PC-3 (cell line): Measurements from ENCODE around the gene RNF217. TPM values are rescaled to one million over a fixed set of nuclear protein-coding genes. Genes with fewer than 3 reads are reported as not detected.

Source experiments
- ATAC-seq: fragments of 200-7000 bp; cut with Tn5 transposase; 2 replicates; pipeline ENCODE4 v1.9.1; 2020; ENCODE audit warnings: mild to moderate bottlenecking, moderate library complexity
- BruUV-seq: library from RNA; stranded (reverse); fragments of 400-500 nt; replicated peaks from 2 replicates; lab custom pipeline; 2021; lab: Mats Ljungman, UMichigan
- CTCF ChIA-PET: fragments of 300-600 bp; sonication (Branson Sonifier 250); formaldehyde crosslinking; loops from one replicate; lab custom pipeline; 2022; ENCODE audit warnings: antibody characterized with exemption; lab: Charles Lee
- POLR2A ChIA-PET: fragments of 300-600 bp; sonication (Branson Sonifier 250); formaldehyde crosslinking; loops from one replicate; lab custom pipeline; 2022; ENCODE audit warnings: antibody characterized with exemption; ENCODE audit not compliant: unreplicated experiment; lab: Charles Lee
- DNase-seq: peaks from one replicate; pipeline ENCODE4 v3.0.0-alpha.2; 2015
- H2AFZ ChIP-seq: fragments of 300-600 bp; sonication (generic); 2 replicates; pipeline ENCODE4 v1.6.0; 2016; ENCODE audit warnings: antibody characterized with exemption, low read length
- H3F3A ChIP-seq: fragments of 300-600 bp; sonication (generic); one replicate; pipeline ENCODE4 v1.6.0; 2017; ENCODE audit warnings: antibody characterized with exemption, low read length, control low read depth, mild to moderate bottlenecking; ENCODE audit not compliant: unreplicated experiment
- H3K27ac ChIP-seq: fragments of 300-600 bp; sonication (generic); 2 replicates; pipeline ENCODE4 v1.5.1; 2016; ENCODE audit warnings: mild to moderate bottlenecking, low read length
- H3K27me3 ChIP-seq: fragments of 300-600 bp; sonication (generic); 2 replicates; pipeline ENCODE4 v1.6.1; 2016; ENCODE audit warnings: low read length, mixed read lengths
- H3K36me3 ChIP-seq: fragments of 300-600 bp; sonication (generic); 2 replicates; pipeline ENCODE4 v1.6.1; 2016; ENCODE audit warnings: low read depth, mixed run types, low read length, mixed read lengths
- H3K4me1 ChIP-seq: fragments of 300-600 bp; sonication (generic); 2 replicates; pipeline ENCODE4 v1.5.1; 2016; ENCODE audit warnings: low read length; ENCODE audit not compliant: insufficient read depth
- H3K4me2 ChIP-seq: fragments of 300-600 bp; sonication (generic); 2 replicates; pipeline ENCODE4 v1.6.0; 2016; ENCODE audit warnings: low read length
- H3K4me3 ChIP-seq: fragments of 300-600 bp; sonication (generic); 2 replicates; pipeline ENCODE4 v1.5.1; 2016; ENCODE audit warnings: mild to moderate bottlenecking, low read length, mixed read lengths
- H3K79me2 ChIP-seq: fragments of 300-600 bp; sonication (generic); 2 replicates; pipeline ENCODE4 v1.6.1; 2017; ENCODE audit warnings: low read length, mixed read lengths
- H3K9ac ChIP-seq: fragments of 300-600 bp; sonication (generic); 2 replicates; pipeline ENCODE4 v1.6.0; 2016; ENCODE audit warnings: mild to moderate bottlenecking, low read length
- H3K9me2 ChIP-seq: fragments of 300-600 bp; sonication (generic); replicated peaks from 2 replicates; pipeline ENCODE4 v1.6.1; 2016; ENCODE audit warnings: mixed run types, low read length, mixed read lengths
- H3K9me3 ChIP-seq: fragments of 300-600 bp; sonication (generic); 2 replicates; pipeline ENCODE4 v1.6.1; 2016; ENCODE audit warnings: low read length, mixed read lengths
- H4K20me1 ChIP-seq: fragments of 300-600 bp; sonication (generic); 2 replicates; pipeline ENCODE4 v1.6.1; 2016; ENCODE audit warnings: low read length, mixed read lengths
- CTCF ChIP-seq: fragments of 300-600 bp; sonication (generic); conservative IDR thresholded peaks from 2 replicates; pipeline ENCODE4 v1.5.1; 2017; ENCODE audit warnings: antibody characterized with exemption, low read depth, mild to moderate bottlenecking, low read length
- EZH2 ChIP-seq: fragments of 300-600 bp; sonication (generic); IDR thresholded peaks from one replicate; pipeline ENCODE4 v1.6.1; 2017; ENCODE audit warnings: antibody characterized with exemption, mild to moderate bottlenecking, low read length; ENCODE audit not compliant: unreplicated experiment
- EZH2phosphoT487 ChIP-seq: fragments of 300-600 bp; sonication (generic); IDR thresholded peaks from 2 replicates; pipeline ENCODE4 v1.6.1; 2018; ENCODE audit warnings: mild to moderate bottlenecking, antibody characterized with exemption, low read length, borderline replicate concordance
- intact Hi-C: fragments of 100-400 bp; cut with micrococcal nuclease; formaldehyde crosslinking; loops from 2 replicates; pipeline ENCODE4 v1.9.0; 2023
- total RNA-seq: library from RNA; depleted of rRNA; stranded (reverse); fragments of >200 nt; gene quantifications from 2 replicates; pipeline ENCODE4 v1.2.3, GENCODE V29; 2014

The RNF217 gene
- total RNA-seq, 1 experiment from 2014 or later, result 7.7 TPM

- ChIA-PET CTCF (no interaction called here), POLR2A (no interaction called here)
- no peaks in the 10 kb centered on the region for H3K9me3 ChIP-seq
- no peak overlapping the region for H3K9ac ChIP-seq
- H3F3A ChIP-seq, result no peaks in the 10 kb centered on the region
- H3K79me2 ChIP-seq, result no peaks in the 10 kb centered on the region
- peak; percentile 76 for ATAC-seq
- H3K4me1 ChIP-seq, result peaks cover 39% of the 10 kb centered on the region
- no peaks in the 10 kb centered on the region for H3K36me3 ChIP-seq
- BruUV-seq, result no TSS peak
- H4K20me1 ChIP-seq, result no peaks in the 10 kb centered on the region
- DNase-seq, result peak; percentile 12
- H3K4me2 ChIP-seq, result peak overlapping the region; percentile 17; the same call in 1 of the 2 replicates
- no peak overlapping the region for H3K4me3 ChIP-seq
- H2AFZ ChIP-seq, result no peak overlapping the region
- TF ChIP-seq EZH2phosphoT487 (no peak), EZH2 (no peak), CTCF (no peak)
- no peaks in the 10 kb centered on the region for H3K9me2 ChIP-seq
- no peaks in the 10 kb centered on the region for H3K27me3 ChIP-seq
- intact Hi-C loops, result loop anchor here (1.0 kb wide), 1 partner anchor 32 kb away; no protein-coding TSS in a partner anchor
- no peak overlapping the region for H3K27ac ChIP-seq
These were observed 32.9 kb downstream of the RNF217 start for GRCh38 chr6:124995131-124995530.

GRCh38 chr6:124995645-124996325 lies 33.5 kb downstream of the RNF217 start:
- no TSS peak for BruUV-seq
- Histone ChIP-seq H3K4me2 (no peak overlapping the region), H3K9me2 (no peaks in the 10 kb centered on the region), H3K9ac (no peak overlapping the region), H3K4me3 (no peak overlapping the region), H3K9me3 (no peaks in the 10 kb centered on the region), H4K20me1 (no peaks in the 10 kb centered on the region), H3F3A (no peaks in the 10 kb centered on the region), H3K79me2 (no peaks in the 10 kb centered on the region), H3K27ac (no peak overlapping the region), H3K27me3 (no peaks in the 10 kb centered on the region), H3K36me3 (no peaks in the 10 kb centered on the region), H3K4me1 (peaks cover 39% of the 10 kb centered on the region), H2AFZ (no peak overlapping the region)
- ATAC-seq (no peak), DNase-seq (no peak)
- intact Hi-C loops, result loop anchor here (1.0 kb wide), 1 partner anchor 32 kb away; no protein-coding TSS in a partner anchor
- POLR2A ChIA-PET, result no interaction called here
- CTCF ChIA-PET, result no interaction called here
- TF ChIP-seq EZH2 (no peak), EZH2phosphoT487 (no peak), CTCF (no peak)

GRCh38 chr6:124996411-124996810 lies 34.2 kb downstream of the RNF217 start:
- H2AFZ ChIP-seq, result no peak overlapping the region
- ChIA-PET POLR2A (no interaction called here), CTCF (no interaction called here)
- TF ChIP-seq EZH2, result no peak
- TF ChIP-seq EZH2phosphoT487, result no peak
- no peak for TF ChIP-seq CTCF
- H3K9me2 ChIP-seq, result no peaks in the 10 kb centered on the region
- no peak overlapping the region for H3K4me2 ChIP-seq
- H3K9ac ChIP-seq, result no peak overlapping the region
- intact Hi-C loops, result no loop called here
- H3K4me1 ChIP-seq, result peaks cover 39% of the 10 kb centered on the region
- H4K20me1 ChIP-seq, result no peaks in the 10 kb centered on the region
- no peaks in the 10 kb centered on the region for H3K9me3 ChIP-seq
- no peaks in the 10 kb centered on the region for H3K36me3 ChIP-seq
- no peaks in the 10 kb centered on the region for H3K79me2 ChIP-seq
- ATAC-seq (peak; percentile 43), DNase-seq (no peak)
- BruUV-seq, result no TSS peak
- no peaks in the 10 kb centered on the region for H3F3A ChIP-seq
- H3K4me3 ChIP-seq, result no peak overlapping the region
- H3K27me3 ChIP-seq, result no peaks in the 10 kb centered on the region
- no peak overlapping the region for H3K27ac ChIP-seq
